Activated T-helper 17 cell treated with anti-CD3 and anti-CD28 coated beads, Interleukin-2, amount 50 U/mL, for 72 hours (primary cell): ENCODE results near the gene ANKS1A. TPM values are rescaled to one million over a fixed set of nuclear protein-coding genes. Genes with fewer than 3 reads are reported as not detected.

Experiments
- ATAC-seq: fragments of 150-1000 bp; cut with Tn5 transposase; replicated peaks from 2 replicates; pipeline ENCODE4 v1.10.0; 2021; ENCODE audit warnings: mild to moderate bottlenecking, moderate library complexity
- H3K27ac Mint-ChIP-seq: one replicate; pipeline ENCODE4 v1.8.0; 2022; ENCODE audit warnings: mixed read lengths
- H3K27me3 Mint-ChIP-seq: one replicate; pipeline ENCODE4 v1.8.0; 2022; ENCODE audit warnings: mixed read lengths
- H3K36me3 Mint-ChIP-seq: one replicate; pipeline ENCODE4 v1.8.0; 2022; ENCODE audit warnings: low read depth, mild to moderate bottlenecking, mixed read lengths
- H3K4me1 Mint-ChIP-seq: one replicate; pipeline ENCODE4 v1.8.0; 2022; ENCODE audit warnings: mixed read lengths
- H3K4me3 Mint-ChIP-seq: one replicate; pipeline ENCODE4 v1.8.0; 2022; ENCODE audit warnings: mild to moderate bottlenecking, mixed read lengths
- H3K9me3 Mint-ChIP-seq: one replicate; pipeline ENCODE4 v1.8.0; 2022; ENCODE audit warnings: mixed read lengths
- total RNA-seq, 2 donors: library from RNA; stranded (reverse); gene quantifications; one replicate each; pipeline ENCODE4 v1.2.3, GENCODE V29; 2022

ANKS1A gene
- total RNA-seq, 2 donors from 2014 or later = 7.7 to 8.8 TPM

DNA sequence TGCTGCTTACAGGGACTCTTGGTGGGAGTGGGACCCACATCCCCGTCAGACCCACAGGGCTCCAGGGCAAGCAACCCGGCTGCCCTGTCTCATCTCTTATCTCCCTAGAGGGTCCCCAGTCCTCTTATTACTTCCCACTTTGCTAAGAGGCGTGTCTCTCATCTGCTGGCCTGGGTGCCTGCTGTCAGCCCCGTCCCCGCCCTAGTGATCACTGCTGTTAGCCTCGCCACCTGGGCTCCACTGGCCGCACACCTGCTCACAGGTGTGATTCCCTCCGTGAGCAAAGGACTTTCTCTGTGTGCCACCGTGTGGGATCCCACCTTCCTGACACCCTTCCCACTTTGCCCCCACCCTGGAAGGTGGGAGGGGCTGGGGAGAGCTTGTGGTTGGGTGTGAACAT is 194.5 kb downstream of the ANKS1A start:
- ATAC-seq = no peak
- Mint-ChIP-seq H3K27me3 (no peaks in the 10 kb centered on the region), H3K9me3 (no peaks in the 10 kb centered on the region), H3K36me3 (peaks cover 38% of the 10 kb centered on the region), H3K27ac (no peak overlapping the region), H3K4me3 (no peak overlapping the region), H3K4me1 (no peaks in the 10 kb centered on the region)

GRCh38 chr6:35084041-35084491 is 195.0 kb downstream of the ANKS1A start:
- H3K27ac Mint-ChIP-seq = no peak overlapping the region
- H3K4me1 Mint-ChIP-seq = no peaks in the 10 kb centered on the region
- peaks cover 41% of the 10 kb centered on the region for H3K36me3 Mint-ChIP-seq
- H3K27me3 Mint-ChIP-seq = no peaks in the 10 kb centered on the region
- no peak overlapping the region for H3K4me3 Mint-ChIP-seq
- H3K9me3 Mint-ChIP-seq = no peaks in the 10 kb centered on the region
- ATAC-seq = no peak

GRCh38 chr6:35084511-35085203 is 195.6 kb downstream of the ANKS1A start:
- H3K4me3 Mint-ChIP-seq = no peak overlapping the region
- no peak overlapping the region for H3K27ac Mint-ChIP-seq
- no peaks in the 10 kb centered on the region for H3K27me3 Mint-ChIP-seq
- no peaks in the 10 kb centered on the region for H3K4me1 Mint-ChIP-seq
- ATAC-seq = no peak
- H3K36me3 Mint-ChIP-seq = peaks cover 37% of the 10 kb centered on the region
- no peaks in the 10 kb centered on the region for H3K9me3 Mint-ChIP-seq

DNA sequence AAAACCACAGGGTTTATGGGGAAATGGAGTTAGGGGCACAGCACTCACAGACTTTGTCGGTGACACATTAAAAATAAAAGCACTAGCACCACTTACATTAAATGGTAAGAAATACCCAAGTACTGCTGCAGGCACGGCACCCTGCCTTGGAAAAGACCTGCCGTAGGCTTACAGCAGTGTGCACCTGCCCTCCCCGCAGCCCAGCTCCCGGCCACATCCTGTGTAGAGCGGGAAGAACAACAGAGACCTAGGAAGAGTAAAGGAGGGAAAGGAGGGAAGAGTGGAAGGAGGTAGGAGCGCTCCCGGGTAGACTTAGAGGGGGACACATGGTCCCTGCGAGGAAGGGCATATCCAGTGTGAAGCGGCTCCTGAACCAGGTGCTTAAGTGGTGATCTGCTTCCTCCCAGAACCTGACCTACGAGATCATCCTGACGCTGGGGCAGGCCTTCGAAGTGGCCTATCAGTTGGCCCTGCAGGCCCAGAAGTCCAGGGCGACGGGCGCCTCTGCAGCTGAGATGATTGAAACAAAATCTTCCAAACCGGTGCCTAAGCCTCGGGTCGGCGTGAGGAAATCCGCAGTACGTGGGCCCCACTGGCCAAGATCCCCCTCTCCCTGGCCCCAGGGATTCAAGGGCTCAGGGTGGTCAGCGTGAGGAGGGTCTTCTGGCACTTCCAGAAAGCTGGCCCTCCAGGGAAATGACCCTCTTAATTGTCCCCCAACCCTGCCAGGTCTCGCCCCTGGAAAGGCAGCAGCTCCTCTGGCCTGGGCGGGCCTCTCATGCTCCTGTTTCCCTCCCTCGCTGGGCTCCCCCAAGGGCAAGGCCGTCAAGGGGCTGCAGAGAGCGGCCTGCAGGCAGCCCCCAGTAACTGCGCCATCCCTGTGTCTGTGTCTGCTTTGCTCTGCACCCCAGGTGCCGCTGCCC is 196.6 kb downstream of the ANKS1A start:
- no peaks in the 10 kb centered on the region for H3K9me3 Mint-ChIP-seq
- H3K27ac Mint-ChIP-seq = no peak overlapping the region
- peaks cover 31% of the 10 kb centered on the region for H3K36me3 Mint-ChIP-seq
- no peak for ATAC-seq
- no peaks in the 10 kb centered on the region for H3K27me3 Mint-ChIP-seq
- H3K4me1 Mint-ChIP-seq = no peaks in the 10 kb centered on the region
- H3K4me3 Mint-ChIP-seq = no peak overlapping the region

DNA sequence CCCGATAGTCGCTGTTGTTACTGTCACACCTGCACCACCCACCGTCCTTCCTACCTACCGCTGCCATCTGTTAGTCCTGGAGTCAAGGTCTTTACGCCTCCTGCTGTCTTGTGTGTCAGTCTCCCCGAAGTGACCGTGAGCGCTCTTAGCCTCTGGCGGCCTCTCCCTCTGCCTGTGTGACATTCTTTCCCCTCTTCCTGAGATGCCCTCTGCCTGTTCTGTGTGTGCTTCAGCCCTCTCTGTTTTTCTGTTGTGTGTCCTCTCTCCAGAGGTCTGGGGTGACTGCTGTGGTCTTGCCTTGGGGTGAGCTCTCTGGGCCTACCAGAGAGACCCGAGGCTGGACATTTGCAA is 197.2 kb downstream of the ANKS1A start:
- H3K4me3 Mint-ChIP-seq = no peak overlapping the region
- no peaks in the 10 kb centered on the region for H3K9me3 Mint-ChIP-seq
- no peak for ATAC-seq
- H3K27ac Mint-ChIP-seq = no peak overlapping the region
- H3K27me3 Mint-ChIP-seq = no peaks in the 10 kb centered on the region
- peaks cover 29% of the 10 kb centered on the region for H3K36me3 Mint-ChIP-seq
- H3K4me1 Mint-ChIP-seq = no peaks in the 10 kb centered on the region

GRCh38 chr6:35086636-35087360 is 197.7 kb downstream of the ANKS1A start:
- Mint-ChIP-seq H3K27ac (no peak overlapping the region), H3K4me1 (no peaks in the 10 kb centered on the region), H3K27me3 (no peaks in the 10 kb centered on the region), H3K4me3 (no peak overlapping the region), H3K36me3 (peaks cover 25% of the 10 kb centered on the region), H3K9me3 (no peaks in the 10 kb centered on the region)
- ATAC-seq = no peak

DNA sequence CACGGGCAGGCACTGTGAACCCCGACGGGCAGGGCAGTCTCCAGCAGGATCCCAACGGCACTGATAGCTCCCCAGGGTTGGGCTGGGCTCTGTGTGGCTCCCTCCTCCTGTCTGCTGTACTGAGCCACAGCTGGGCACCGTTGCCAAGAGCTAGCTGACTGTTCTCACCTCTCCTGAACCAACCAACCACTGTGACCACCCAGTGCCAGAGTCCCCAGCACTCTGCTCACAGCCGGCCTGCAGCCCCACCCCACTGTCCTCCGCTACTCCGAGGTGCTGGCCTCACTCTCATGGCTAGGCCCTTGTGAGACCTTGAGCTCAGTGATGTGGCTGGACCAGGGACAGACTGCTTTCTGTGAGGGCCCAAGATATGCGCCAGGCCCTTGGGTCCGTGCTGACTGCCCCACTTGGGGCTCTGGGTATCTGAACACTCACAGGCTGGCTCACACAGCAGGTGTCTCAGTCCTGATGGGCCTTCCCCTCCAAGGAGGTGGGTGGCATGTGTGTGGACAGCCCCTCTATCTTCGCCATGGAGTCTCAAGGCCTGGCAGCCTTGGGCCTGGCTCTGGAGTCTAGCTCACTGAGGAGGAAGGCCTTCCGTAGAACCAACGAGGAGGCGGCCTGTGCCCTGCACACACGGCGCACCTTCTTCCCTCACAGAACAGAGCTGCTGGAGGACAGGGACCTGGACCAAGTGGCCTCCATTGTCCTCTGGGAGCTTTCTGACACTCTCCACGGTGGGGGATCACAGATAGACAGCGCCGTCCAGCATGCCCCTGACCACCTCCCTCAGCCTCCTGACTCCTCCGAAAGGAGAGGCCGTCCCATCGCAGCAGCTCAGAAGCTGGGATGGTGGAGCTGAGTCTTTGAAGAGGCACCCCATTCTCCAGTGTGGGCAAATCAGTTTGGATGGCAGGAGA is 198.6 kb downstream of the ANKS1A start:
- Mint-ChIP-seq H3K4me1 (no peaks in the 10 kb centered on the region), H3K36me3 (peaks cover 25% of the 10 kb centered on the region), H3K4me3 (no peak overlapping the region), H3K9me3 (no peaks in the 10 kb centered on the region), H3K27me3 (no peaks in the 10 kb centered on the region), H3K27ac (no peak overlapping the region)
- no peak for ATAC-seq

- Mint-ChIP-seq H3K27ac (no peak overlapping the region), H3K9me3 (no peaks in the 10 kb centered on the region), H3K4me1 (no peaks in the 10 kb centered on the region), H3K4me3 (no peak overlapping the region), H3K27me3 (no peaks in the 10 kb centered on the region), H3K36me3 (peaks cover 25% of the 10 kb centered on the region)
- no peak for ATAC-seq
These were observed 199.5 kb downstream of the ANKS1A start for GRCh38 chr6:35088281-35089215.

DNA sequence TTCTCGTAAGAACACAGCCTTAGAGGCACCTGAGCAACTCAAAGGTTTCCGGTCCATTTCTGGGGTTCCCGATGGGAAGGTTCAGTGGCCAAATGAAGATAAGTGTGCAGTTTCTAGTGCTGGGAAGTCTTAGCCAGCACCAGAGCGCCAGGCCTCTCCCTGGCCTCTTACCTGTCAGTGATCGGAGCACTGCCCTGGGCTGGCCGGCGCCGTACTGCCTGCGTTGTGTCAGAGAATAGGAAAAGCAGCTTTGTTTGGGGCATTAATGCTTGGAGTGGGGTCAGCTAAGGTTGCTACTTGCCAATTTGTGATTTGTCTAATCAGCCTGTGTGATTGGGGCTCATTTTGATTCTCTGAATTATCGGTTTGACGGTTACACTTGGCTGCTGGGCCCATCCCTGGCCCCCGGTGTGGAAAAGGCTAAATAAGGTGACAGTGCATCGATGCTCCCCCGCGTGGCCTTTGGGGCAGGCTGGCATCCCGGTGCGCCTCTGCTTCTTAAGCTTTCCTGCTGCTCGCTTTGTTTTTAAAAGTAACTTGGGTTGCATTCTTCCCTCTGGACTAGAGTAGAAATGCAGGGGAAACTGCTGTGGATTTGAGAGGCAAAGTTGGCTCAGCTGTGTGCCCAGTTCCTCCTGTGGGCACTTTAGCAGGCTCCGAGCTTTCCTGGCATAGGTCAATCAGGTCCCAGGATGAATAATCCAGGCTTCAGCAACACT is 200.3 kb downstream of the ANKS1A start:
- Mint-ChIP-seq H3K27me3 (no peaks in the 10 kb centered on the region), H3K27ac (no peak overlapping the region), H3K4me3 (no peak overlapping the region), H3K4me1 (no peaks in the 10 kb centered on the region), H3K9me3 (no peaks in the 10 kb centered on the region), H3K36me3 (peaks cover 25% of the 10 kb centered on the region)
- no peak for ATAC-seq

- H3K4me1 Mint-ChIP-seq = no peaks in the 10 kb centered on the region
- H3K36me3 Mint-ChIP-seq = peaks cover 25% of the 10 kb centered on the region
- H3K27me3 Mint-ChIP-seq = no peaks in the 10 kb centered on the region
- no peak overlapping the region for H3K27ac Mint-ChIP-seq
- no peak for ATAC-seq
- no peak overlapping the region for H3K4me3 Mint-ChIP-seq
- H3K9me3 Mint-ChIP-seq = no peaks in the 10 kb centered on the region
These were observed 201.0 kb downstream of the ANKS1A start for GRCh38 chr6:35089935-35090505.

DNA sequence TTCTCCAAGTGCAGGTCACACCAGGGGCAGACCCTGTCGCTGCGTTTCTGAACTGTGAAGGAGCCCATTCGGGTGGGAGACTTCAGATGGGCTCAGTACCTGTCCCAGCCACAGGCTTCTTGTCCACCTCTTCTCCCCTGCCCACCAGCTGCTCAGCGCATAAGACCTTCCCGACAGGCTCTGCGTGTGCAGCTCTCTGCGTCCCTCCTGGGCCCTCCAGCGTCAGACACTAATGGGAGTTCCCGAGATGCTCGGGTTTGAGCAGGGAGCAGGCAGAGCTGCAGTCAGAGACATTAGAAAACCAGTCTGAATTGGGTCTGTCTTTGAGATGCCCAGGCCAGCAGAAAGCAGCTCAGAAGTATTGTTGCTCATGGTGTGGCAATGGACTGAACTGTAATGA is 201.7 kb downstream of the ANKS1A start:
- H3K9me3 Mint-ChIP-seq = no peaks in the 10 kb centered on the region
- peaks cover 25% of the 10 kb centered on the region for H3K36me3 Mint-ChIP-seq
- no peak for ATAC-seq
- no peaks in the 10 kb centered on the region for H3K27me3 Mint-ChIP-seq
- no peak overlapping the region for H3K4me3 Mint-ChIP-seq
- H3K4me1 Mint-ChIP-seq = no peaks in the 10 kb centered on the region
- no peak overlapping the region for H3K27ac Mint-ChIP-seq

DNA sequence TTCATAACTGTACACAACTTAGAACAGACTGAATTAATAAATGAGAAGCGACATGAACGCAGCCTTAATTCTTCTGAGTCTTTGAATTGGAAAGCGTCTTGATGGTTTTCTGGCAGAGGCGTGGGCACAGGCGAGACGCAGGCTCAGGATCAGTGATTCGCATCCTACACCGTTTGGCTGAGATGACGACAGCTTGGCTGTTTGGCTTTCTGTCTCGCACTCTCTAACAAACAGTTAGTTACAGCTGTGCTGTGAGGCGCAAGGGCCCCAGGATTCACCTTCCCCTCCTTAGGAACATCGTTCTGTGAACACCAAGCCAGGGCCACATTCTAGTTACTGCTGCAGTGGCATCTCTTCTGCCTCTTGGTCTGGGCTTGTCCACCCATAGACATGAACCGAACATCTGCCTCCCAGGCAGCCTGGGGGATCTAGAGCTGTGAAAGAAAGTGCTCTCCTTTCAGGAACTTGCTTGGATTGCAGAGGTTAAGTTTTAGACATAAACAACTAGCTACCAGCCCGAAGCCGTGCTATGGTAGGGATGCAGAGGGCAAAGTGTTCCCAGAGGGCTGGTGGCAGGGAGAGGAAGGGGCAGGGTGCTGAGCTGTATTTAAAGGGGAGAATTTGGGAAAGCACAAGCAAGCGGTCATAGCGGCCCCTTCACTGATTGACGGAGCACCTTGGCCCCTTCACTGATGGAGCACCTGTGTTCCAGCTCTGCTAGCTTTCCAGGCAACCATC is 202.5 kb downstream of the ANKS1A start:
- Mint-ChIP-seq H3K4me3 (no peak overlapping the region), H3K27me3 (no peaks in the 10 kb centered on the region), H3K27ac (no peak overlapping the region), H3K4me1 (no peaks in the 10 kb centered on the region), H3K36me3 (peaks cover 20% of the 10 kb centered on the region), H3K9me3 (no peaks in the 10 kb centered on the region)
- no peak for ATAC-seq
